SJCRH30 (cell line): ENCODE measurements around the gene LRRN4. TPM values are rescaled to one million over a fixed set of nuclear protein-coding genes. Genes with fewer than 3 reads are reported as not detected.

ENCODE experiments used
- DNase-seq, 2 experiments: peaks; one replicate each; pipeline ENCODE4 v3.0.0-alpha.2; 2015 to 2020
- H3K27ac ChIP-seq: fragments of 250-450 bp; sonication (Bioruptor Pico); 2 replicates; pipeline ENCODE4 v1.5.1; 2020; ENCODE audit warnings: mild to moderate bottlenecking, moderate library complexity
- H3K27me3 ChIP-seq: fragments of 250-450 bp; sonication (Bioruptor Pico); 2 replicates; pipeline ENCODE4 v1.5.1; 2020; ENCODE audit warnings: mild to moderate bottlenecking, moderate library complexity
- H3K36me3 ChIP-seq: fragments of 250-450 bp; sonication (Bioruptor Pico); 2 replicates; pipeline ENCODE4 v1.5.1; 2020; ENCODE audit warnings: mild to moderate bottlenecking, moderate library complexity
- H3K4me1 ChIP-seq: fragments of 250-450 bp; sonication (Bioruptor Pico); 2 replicates; pipeline ENCODE4 v1.5.1; 2020; ENCODE audit warnings: mild to moderate bottlenecking, moderate library complexity
- H3K4me3 ChIP-seq: fragments of 250-450 bp; sonication (Bioruptor Pico); 2 replicates; pipeline ENCODE4 v1.5.1; 2020; ENCODE audit warnings: mild to moderate bottlenecking, moderate library complexity
- H3K9me3 ChIP-seq: fragments of 250-450 bp; sonication (Bioruptor Pico); replicated peaks from 2 replicates; pipeline ENCODE4 v1.5.1; 2020; ENCODE audit warnings: mild to moderate bottlenecking, moderate library complexity
- total RNA-seq: library from RNA; depleted of rRNA; stranded (reverse); fragments of >200 nt; shearing (Covaris generic); gene quantifications from 2 replicates; pipeline ENCODE4 v1.2.3, GENCODE V29; 2014; rRNA removed

The LRRN4 gene
- total RNA-seq, 1 experiment from 2014 or later, result 3.3 TPM

DNA sequence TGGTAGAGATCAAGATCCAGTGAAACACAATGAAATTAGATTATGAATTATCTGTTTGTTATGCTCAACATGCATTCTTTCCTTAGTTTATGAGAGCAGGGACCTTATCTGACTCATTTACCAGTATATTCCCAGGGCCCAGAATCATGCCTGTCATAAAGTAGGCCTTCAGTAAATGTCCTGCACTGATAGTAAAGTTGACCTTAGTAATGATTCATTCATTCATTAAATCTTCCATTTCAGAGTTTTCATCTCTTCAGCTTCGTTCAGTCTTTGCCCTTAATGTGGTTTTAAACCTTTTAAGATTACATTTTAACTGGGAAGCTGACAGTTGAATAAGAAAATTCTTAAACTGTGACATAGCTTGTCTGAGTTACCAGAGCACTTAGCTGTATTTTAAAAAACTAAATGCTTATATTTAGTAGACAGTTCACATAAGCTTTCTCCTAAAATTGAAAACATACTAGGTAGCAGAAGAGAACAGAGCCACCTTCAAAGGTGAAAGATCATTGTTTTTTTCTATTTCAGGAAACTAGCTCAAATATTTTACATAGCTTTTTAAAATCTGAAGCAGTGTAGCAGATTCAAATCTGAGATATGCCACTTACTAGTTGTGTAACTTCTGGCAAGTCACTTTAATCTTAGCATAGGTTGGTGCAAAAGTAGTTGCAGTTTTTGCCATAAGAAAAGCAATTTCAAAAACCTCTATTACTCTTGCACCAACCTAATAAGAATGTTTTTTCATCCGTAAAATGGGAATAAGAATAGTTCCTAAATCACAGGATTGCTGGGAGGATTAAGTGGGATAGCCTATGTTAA lies 62.0 kb downstream of the LRRN4 start:
- DNase-seq, result no peak
- Histone ChIP-seq H3K4me3 (no peak overlapping the region), H3K9me3 (no peaks in the 10 kb centered on the region), H3K36me3 (peaks cover 78% of the 10 kb centered on the region), H3K27me3 (no peaks in the 10 kb centered on the region), H3K27ac (no peak overlapping the region), H3K4me1 (no peaks in the 10 kb centered on the region)

DNA sequence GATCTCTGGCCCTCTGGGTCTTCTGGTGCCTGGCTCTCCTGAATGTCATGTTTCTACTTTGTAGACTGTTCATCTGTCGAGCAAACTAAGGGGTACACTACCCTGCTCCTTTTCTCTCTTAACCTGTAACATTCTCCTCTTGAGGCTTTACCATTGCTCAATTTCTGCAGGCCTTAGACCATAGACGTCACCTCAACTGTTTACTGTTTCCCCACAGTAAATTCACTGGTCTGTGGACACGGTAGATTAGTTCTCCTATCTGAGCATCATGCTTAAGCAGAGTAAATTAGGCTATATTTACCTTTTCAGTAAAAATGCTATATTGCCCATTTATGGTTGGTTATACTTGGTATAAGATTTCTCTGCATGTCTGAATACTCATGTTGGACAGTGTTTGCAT lies 62.9 kb downstream of the LRRN4 start:
- H3K27me3 ChIP-seq, result no peaks in the 10 kb centered on the region

More for the DNA sequence above, 62.9 kb downstream of the LRRN4 start:
- H3K27ac ChIP-seq, result no peak overlapping the region
- H3K4me3 ChIP-seq, result no peak overlapping the region
- DNase-seq, result no peak
- H3K9me3 ChIP-seq, result no peaks in the 10 kb centered on the region
- H3K4me1 ChIP-seq, result no peaks in the 10 kb centered on the region
- H3K36me3 ChIP-seq, result peaks cover 86% of the 10 kb centered on the region

Other genes with a start within 250 kb of the LRRN4 start
- 0.08 TPM in 1 of 2 replicates, not detected in the other for gene CHGB, start 142.6 kb downstream of the LRRN4 start, total RNA-seq
- 39.6 and 47.1 TPM in 2 replicates for gene TRMT6, start 103.5 kb downstream of the LRRN4 start, total RNA-seq
- 54.7 and 61.2 TPM in 2 replicates for gene MCM8, start 103.4 kb downstream of the LRRN4 start, total RNA-seq
- gene CRLS1, start 47.9 kb downstream of the LRRN4 start, total RNA-seq, result 81.9 and 85.6 TPM in 2 replicates
- gene FERMT1, start 69.0 kb upstream of the LRRN4 start, total RNA-seq, result 4.7 and 5.7 TPM in 2 replicates